ENCODE results near the gene CUEDC2.

CUEDC2 gene

DNA sequence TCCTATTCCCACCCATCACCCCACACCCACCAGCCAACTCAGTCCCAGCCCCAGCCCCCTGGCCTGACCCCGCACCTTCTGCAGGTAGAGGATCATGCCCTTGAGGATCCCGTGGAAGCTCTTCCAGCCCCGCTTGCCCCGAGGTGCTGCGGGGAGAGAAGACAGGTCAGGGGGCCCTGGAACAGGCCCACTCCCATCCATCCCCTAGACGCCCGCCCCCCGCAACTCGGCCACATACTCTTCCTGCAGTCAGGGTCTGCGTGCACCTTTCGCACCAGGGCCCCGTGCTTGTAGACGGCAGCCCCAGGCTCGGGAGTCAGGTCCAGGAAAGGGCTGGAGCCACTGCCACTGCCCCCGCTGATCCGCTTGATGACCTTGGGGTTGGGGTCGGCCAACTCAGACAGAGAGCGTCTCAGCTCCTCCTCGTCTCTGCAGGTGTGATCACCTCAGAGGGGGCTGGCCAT is 27.2 kb downstream of the CUEDC2 start:
- TF ChIP-seq, protein P1, sequence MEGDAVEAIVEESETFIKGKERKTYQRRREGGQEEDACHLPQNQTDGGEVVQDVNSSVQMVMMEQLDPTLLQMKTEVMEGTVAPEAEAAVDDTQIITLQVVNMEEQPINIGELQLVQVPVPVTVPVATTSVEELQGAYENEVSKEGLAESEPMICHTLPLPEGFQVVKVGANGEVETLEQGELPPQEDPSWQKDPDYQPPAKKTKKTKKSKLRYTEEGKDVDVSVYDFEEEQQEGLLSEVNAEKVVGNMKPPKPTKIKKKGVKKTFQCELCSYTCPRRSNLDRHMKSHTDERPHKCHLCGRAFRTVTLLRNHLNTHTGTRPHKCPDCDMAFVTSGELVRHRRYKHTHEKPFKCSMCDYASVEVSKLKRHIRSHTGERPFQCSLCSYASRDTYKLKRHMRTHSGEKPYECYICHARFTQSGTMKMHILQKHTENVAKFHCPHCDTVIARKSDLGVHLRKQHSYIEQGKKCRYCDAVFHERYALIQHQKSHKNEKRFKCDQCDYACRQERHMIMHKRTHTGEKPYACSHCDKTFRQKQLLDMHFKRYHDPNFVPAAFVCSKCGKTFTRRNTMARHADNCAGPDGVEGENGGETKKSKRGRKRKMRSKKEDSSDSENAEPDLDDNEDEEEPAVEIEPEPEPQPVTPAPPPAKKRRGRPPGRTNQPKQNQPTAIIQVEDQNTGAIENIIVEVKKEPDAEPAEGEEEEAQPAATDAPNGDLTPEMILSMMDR (IDR thresholded peaks at IDR 0.05) = no peak
- Mint-ChIP-seq H3K27ac (no peak overlapping the region), H3K36me3 (ENCODE audit: low read depth) (no peaks in the 10 kb centered on the region), H3K27me3 (ENCODE audit: low read depth, poor library complexity) (peaks cover 43% of the 10 kb centered on the region), H3K9me3 (no peaks in the 10 kb centered on the region), H3K4me3 (no peak overlapping the region), H3K4me1 (peaks cover 14% of the 10 kb centered on the region)
- no peak for DNase-seq

DNA sequence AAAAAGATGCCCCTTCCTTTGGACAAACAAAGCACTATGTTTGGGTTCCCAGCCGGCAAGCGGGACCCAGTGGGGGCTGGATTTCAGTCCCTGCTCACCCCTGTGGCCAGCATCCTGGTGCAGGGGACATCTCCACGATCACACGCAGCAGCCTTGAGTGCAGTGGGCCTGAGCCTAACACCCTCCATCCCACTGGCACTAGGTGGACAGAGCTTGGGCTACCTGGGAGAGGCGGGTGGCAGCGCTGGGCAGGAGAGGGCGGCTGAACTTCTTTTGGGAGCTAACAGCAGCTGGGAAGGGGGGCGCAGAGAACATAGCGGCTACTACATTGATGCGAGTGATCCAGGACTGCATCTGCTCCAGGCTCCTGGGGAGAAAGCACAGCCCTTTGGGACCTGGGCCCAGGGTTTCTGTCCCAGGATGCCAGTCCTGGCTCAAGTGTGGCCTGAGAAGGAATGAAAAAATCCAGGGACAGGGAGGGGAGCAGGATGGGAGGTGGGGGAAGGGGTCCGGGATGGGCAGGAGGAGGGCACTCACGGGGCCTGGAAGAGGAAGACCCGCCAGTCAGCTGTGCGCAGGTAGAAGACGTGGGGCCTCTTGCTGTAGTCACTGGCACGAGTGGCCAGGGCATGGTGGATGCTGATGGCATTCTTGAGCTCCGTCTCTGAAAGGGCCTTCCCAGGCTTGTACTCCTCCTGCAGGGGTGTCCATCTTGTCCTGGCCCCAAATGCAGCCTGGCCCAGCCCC is 27.8 kb downstream of the CUEDC2 start:
- peaks cover 37% of the 10 kb centered on the region for H3K27me3 Mint-ChIP-seq (ENCODE audit: low read depth, poor library complexity)
- H3K4me1 Mint-ChIP-seq = peaks cover 8% of the 10 kb centered on the region
- no peaks in the 10 kb centered on the region for H3K9me3 Mint-ChIP-seq
- no peak for DNase-seq
- H3K27ac Mint-ChIP-seq = no peak overlapping the region
- TF ChIP-seq, protein P1 (IDR thresholded peaks at IDR 0.05) = no peak
- no peak overlapping the region for H3K4me3 Mint-ChIP-seq
- no peaks in the 10 kb centered on the region for H3K36me3 Mint-ChIP-seq (ENCODE audit: low read depth)

GRCh38 chr10:102403115-102403514 is 29.3 kb downstream of the CUEDC2 start:
- DNase-seq = no peak
- TF ChIP-seq, protein P1 (IDR thresholded peaks at IDR 0.05) = no peak
- H3K4me1 Mint-ChIP-seq = peaks cover 1% of the 10 kb centered on the region
- no peak overlapping the region for H3K27ac Mint-ChIP-seq
- no peaks in the 10 kb centered on the region for H3K36me3 Mint-ChIP-seq (ENCODE audit: low read depth)
- H3K9me3 Mint-ChIP-seq = no peaks in the 10 kb centered on the region
- H3K4me3 Mint-ChIP-seq = no peak overlapping the region
- peaks cover 26% of the 10 kb centered on the region for H3K27me3 Mint-ChIP-seq (ENCODE audit: low read depth, poor library complexity)

DNA sequence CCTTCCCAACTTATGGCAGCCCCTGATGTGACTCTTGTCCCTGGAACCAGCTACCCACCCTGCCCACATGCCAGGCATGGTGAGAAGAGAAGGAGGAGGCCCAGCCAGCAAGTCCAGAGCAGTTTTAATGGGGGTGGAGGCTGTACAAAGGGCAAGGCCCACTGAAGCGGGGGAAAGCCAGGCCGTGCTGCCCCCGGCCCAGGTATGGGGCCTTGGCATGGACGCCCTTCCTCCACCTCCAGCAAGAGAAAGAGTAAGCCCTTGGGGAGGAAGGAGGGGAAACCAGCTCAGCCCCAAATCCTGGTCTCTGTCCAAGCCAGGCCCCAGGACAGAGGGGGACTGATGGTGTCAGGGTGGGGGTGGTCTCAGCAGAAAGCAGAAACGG is 29.9 kb downstream of the CUEDC2 start:
- Mint-ChIP-seq H3K36me3 (ENCODE audit: low read depth) (no peaks in the 10 kb centered on the region), H3K9me3 (no peaks in the 10 kb centered on the region), H3K27ac (no peak overlapping the region), H3K27me3 (ENCODE audit: low read depth, poor library complexity) (peaks cover 20% of the 10 kb centered on the region), H3K4me1 (no peaks in the 10 kb centered on the region), H3K4me3 (no peak overlapping the region)
- no peak for DNase-seq
- TF ChIP-seq, protein P1 (IDR thresholded peaks at IDR 0.05) = no peak

DNA sequence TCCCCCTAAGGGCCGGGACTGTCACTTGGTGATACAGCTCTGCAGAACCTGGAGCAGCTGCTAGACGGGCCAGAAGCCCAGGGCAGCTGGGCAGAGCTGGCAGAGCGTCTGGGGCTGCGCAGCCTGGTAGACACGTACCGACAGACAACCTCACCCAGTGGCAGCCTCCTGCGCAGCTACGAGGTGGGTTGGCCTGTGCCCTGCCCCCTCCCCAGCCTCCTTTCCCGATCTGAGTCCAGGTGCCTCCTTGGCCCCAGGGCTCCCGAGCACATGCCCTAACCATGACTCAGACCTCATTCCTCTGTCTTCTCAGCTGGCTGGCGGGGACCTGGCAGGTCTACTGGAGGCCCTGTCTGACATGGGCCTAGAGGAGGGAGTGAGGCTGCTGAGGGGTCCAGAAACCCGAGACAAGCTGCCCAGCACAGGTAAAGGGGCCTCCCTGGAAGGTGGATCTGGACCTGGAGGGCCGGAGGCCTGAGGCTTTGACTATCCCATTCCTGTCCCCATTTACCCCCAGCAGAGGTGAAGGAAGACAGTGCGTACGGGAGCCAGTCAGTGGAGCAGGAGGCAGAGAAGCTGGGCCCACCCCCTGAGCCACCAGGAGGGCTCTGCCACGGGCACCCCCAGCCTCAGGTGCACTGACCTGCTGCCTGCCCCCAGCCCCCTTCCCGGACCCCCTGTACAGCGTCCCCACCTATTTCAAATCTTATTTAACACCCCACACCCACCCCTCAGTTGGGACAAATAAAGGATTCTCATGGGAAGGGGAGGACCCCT is 30.5 kb downstream of the CUEDC2 start:
- H3K27me3 Mint-ChIP-seq (ENCODE audit: low read depth, poor library complexity) = peaks cover 14% of the 10 kb centered on the region
- H3K36me3 Mint-ChIP-seq (ENCODE audit: low read depth) = no peaks in the 10 kb centered on the region
- H3K4me1 Mint-ChIP-seq = peaks cover under 1% of the 10 kb centered on the region
- no peaks in the 10 kb centered on the region for H3K9me3 Mint-ChIP-seq
- H3K27ac Mint-ChIP-seq = no peak overlapping the region
- no peak overlapping the region for H3K4me3 Mint-ChIP-seq
- DNase-seq = no peak
- TF ChIP-seq, protein P1 (IDR thresholded peaks at IDR 0.05) = no peak
